HUES48 (cell line): ENCODE data around the gene CCL18.
"Not testable (repeated sequence)": the region's sequence is repeated elsewhere in the genome, so short reads cannot be mapped to it uniquely, and the experiment has no call there.

ENCODE experiments used
- H3K27ac ChIP-seq: one replicate; pipeline ENCODE4 v1.7.0; 2013; ENCODE audit warnings: low read depth, low read length, inconsistent platforms
- H3K27me3 ChIP-seq: 2 replicates; pipeline ENCODE4 v1.6.1; 2013; ENCODE audit warnings: mild to moderate bottlenecking, low read length; ENCODE audit not compliant: control insufficient read depth, insufficient read depth
- H3K36me3 ChIP-seq: 2 replicates; pipeline ENCODE4 v1.6.1; 2013; ENCODE audit warnings: low read length; ENCODE audit not compliant: control insufficient read depth, insufficient read depth
- H3K4me1 ChIP-seq: 2 replicates; pipeline ENCODE4 v1.6.1; 2013; ENCODE audit warnings: mild to moderate bottlenecking, low read length; ENCODE audit not compliant: control insufficient read depth, insufficient read depth
- H3K4me3 ChIP-seq: 2 replicates; pipeline ENCODE4 v1.5.1; 2013; ENCODE audit warnings: mild to moderate bottlenecking, low read depth, low read length
- H3K9ac ChIP-seq: 2 replicates; pipeline ENCODE4 v1.6.1; 2013; ENCODE audit warnings: mild to moderate bottlenecking, low read depth, low read length, moderate library complexity
- H3K9me3 ChIP-seq: 2 replicates; pipeline ENCODE4 v1.6.1; 2013; ENCODE audit warnings: low read length; ENCODE audit not compliant: control insufficient read depth, insufficient read depth

Gene CCL18, protein sequence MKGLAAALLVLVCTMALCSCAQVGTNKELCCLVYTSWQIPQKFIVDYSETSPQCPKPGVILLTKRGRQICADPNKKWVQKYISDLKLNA

DNA sequence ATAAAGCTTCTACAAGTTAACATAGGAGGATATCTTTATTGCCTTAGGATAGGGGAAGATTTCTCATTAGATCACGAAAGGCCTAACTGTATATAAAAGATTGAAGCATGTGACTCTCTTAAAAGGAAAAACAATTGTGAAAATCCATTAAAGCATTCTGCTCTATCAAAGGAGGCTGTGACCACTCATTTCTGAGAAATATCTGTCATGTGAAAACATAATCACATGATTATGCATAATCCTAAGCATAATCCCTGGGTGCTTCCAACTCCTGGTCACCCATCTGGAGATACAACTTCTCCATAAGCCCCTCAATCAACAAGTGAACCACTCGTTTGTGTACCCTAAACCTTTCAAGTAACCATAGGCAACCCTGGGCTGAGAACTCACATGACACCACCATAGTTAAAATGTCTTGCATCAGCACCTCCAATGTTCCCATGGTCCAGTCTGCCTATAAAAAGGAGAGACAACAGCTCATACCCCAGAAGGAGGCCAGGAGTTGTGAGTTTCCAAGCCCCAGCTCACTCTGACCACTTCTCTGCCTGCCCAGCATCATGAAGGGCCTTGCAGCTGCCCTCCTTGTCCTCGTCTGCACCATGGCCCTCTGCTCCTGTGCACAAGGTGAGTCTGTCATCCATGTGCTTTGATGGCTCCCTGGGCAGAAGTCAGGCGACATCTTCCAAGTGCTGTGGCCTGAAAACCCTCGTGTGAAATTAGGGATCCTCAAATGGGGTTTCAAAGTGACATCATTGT is at the start of gene CCL18:
CCL18 (plus strand) TSS at position 487 of the 756 bp plus-strand sequence; CDS start at position 558, 71 bp downstream.
- Histone ChIP-seq H3K27ac (no peak within 1 kb of the TSS), H3K27me3 (no peaks in the 10 kb centered on the region), H3K4me3 (no peak within 1 kb of the TSS), H3K9me3 (no peaks in the 10 kb centered on the region), H3K9ac (no peak within 1 kb of the TSS), H3K36me3 (no peaks in the 10 kb centered on the region), H3K4me1 (no peaks in the 10 kb centered on the region)

DNA sequence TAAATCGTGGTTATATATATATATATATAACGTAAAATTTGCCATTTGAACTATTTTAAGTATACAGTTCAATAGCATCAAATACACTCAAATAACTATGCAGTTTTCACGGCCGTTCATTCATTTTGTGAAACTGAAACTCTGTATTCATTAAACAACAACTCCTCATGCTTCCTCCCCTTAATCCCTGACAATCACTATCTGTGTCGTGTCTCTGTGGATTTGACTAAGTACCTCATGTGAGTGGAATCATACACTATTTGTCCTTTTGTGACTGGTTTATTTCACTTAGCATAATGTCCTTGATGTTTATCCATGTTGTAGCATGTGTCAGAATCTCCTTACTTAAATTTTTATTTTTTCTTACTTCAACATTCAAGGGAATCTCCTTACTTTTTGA is 49.1 kb upstream of the CCL18 start:
- peaks cover 8% of the 10 kb centered on the region; the same call in 1 of the 2 replicates for H3K9me3 ChIP-seq
- H3K36me3 ChIP-seq, result no peaks in the 10 kb centered on the region
- no peaks in the 10 kb centered on the region for H3K27me3 ChIP-seq
- no peak overlapping the region for H3K4me3 ChIP-seq
- H3K4me1 ChIP-seq, result no peaks in the 10 kb centered on the region
- no peak overlapping the region for H3K27ac ChIP-seq
- no peak overlapping the region for H3K9ac ChIP-seq

DNA sequence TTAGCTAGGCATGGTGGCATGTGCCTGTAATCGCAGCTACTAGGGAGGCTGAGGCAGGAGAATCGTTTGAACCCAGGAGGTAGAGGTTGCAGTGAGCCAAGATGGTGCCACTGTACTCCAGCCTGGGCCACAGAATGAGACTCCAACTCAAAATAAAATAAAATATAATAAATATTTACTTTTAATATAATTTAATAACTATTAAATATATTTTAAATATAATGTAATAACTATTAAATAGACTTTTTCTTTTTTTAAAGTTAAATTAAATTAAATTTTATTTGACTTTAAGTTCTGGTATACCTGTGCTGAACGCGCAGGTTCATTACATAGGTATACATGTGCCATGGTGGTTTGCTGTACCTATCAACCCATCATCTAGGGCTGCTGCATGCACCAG is 48.2 kb upstream of the CCL18 start:
- not testable (repeated sequence) for H3K9me3 ChIP-seq, H3K27me3 ChIP-seq, H3K4me1 ChIP-seq, H3K4me3 ChIP-seq, H3K36me3 ChIP-seq, H3K27ac ChIP-seq, H3K9ac ChIP-seq

DNA sequence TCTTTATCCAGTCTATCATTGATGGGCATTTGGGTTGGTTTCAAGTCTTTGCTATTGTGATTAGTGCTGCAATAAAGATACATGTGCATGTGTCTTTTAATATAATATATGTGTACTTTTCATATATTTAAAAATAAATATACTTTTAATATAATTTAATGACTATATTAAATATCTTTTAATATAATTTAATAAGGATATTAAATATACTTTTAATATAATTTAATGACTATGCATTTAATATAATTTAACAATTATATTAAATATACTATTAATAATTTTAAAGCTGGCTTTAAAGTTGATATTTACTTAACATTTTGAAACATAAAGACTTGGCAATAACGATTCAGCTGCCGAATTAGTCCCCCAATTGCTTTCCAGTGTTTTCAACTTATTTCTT is 47.5 kb upstream of the CCL18 start:
- Histone ChIP-seq H3K27me3 (no peaks in the 10 kb centered on the region), H3K36me3 (no peaks in the 10 kb centered on the region), H3K4me1 (no peaks in the 10 kb centered on the region), H3K27ac (no peak overlapping the region), H3K9me3 (peaks cover 8% of the 10 kb centered on the region; the same call in 1 of the 2 replicates), H3K9ac (no peak overlapping the region), H3K4me3 (no peak overlapping the region)

DNA sequence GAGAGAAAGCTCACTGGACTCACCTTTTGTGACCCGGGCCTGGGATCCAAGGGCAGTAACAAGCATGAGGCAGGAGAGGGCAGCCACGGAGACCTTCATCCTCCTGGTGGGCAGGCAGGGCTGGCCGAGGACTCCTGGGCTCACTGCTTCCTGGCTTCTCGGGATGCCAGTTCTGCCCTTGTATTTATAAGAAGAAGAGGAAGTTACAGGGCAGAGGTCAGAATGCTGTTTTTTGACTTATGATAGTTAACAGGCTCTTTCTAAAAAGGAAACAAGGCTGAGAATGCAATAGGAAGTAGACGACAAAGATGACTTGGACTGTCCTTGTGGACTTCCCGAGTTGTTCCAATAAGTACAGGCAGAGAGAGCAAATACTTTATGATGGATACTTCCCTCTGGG is 46.3 kb upstream of the CCL18 start, which contains the start of gene CCL23:
CCL23 (minus strand) TSS at position 174 of the 400 bp plus-strand sequence; CDS start at position 99, 75 bp downstream.
- Histone ChIP-seq H3K4me3 (no peak within 1 kb of the TSS), H3K36me3 (no peaks in the 10 kb centered on the region), H3K27ac (no peak within 1 kb of the TSS), H3K4me1 (no peaks in the 10 kb centered on the region), H3K9ac (no peak within 1 kb of the TSS), H3K9me3 (peaks cover 4% of the 10 kb centered on the region; the same call in 1 of the 2 replicates), H3K27me3 (no peaks in the 10 kb centered on the region)

DNA sequence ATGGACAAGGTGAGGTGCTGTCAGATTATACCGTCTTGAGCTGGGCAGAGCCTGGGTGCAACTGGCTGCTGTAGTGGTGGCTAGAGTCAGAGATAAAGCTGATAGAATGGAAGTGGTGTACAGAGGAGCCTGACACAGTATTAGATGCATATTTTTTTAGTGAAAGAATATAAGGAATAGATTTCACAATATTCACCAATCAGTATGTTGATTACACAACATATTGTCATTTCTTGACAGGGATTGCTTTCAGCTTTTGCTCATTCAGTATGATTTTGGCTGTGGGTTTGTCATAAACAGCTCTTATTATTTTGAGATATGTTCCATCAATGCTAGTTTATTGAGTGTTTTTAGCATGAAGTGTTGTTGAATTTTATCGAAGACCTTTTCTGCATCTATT is 44.6 kb upstream of the CCL18 start:
- no peak overlapping the region for H3K9ac ChIP-seq
- no peaks in the 10 kb centered on the region for H3K36me3 ChIP-seq
- no peak overlapping the region for H3K27ac ChIP-seq
- H3K27me3 ChIP-seq, result no peaks in the 10 kb centered on the region
- no peaks in the 10 kb centered on the region for H3K4me1 ChIP-seq
- H3K9me3 ChIP-seq, result peaks cover 2% of the 10 kb centered on the region; the same call in 1 of the 2 replicates
- H3K4me3 ChIP-seq, result no peak overlapping the region

DNA sequence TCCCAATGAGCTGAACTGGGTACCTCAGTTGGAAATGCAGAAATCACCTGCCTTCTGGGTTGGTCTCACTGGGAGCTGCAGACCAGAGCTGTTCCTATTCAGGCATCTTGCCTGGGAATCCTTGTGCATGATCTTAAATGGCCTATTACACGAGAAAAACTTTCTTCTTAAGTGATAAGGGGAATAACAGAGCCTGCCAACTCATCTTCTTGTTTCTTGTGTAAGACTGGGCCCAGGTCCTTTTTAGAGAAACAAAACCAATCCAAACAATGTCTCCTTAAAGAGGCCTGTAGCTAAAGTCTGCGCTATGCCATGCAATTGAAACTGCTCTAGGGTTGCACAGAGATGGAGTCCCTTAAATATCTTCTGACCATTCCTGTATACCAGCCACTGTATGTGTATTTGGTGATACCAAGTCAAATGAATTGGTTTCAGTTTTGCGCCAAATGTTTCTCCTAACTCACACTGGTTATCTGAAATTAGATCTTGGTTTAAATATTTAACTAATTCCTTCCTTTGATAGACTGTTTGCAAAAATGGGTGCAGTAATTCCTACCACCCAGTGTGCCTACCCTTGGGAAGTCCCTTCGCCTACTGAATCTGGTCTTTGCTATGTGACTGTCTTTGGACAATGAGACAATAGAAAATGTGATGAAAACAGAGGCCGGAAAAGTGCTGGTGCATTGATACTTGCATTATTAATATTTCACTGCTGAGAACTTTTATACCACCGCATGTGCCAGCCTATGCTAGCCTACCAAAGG is 39.8 kb upstream of the CCL18 start:
- H3K4me1 ChIP-seq, result no peaks in the 10 kb centered on the region
- H3K9ac ChIP-seq, result no peak overlapping the region
- no peaks in the 10 kb centered on the region for H3K27me3 ChIP-seq
- peaks cover 2% of the 10 kb centered on the region; the same call in 1 of the 2 replicates for H3K9me3 ChIP-seq
- no peak overlapping the region for H3K27ac ChIP-seq
- no peaks in the 10 kb centered on the region for H3K36me3 ChIP-seq
- no peak overlapping the region for H3K4me3 ChIP-seq

DNA sequence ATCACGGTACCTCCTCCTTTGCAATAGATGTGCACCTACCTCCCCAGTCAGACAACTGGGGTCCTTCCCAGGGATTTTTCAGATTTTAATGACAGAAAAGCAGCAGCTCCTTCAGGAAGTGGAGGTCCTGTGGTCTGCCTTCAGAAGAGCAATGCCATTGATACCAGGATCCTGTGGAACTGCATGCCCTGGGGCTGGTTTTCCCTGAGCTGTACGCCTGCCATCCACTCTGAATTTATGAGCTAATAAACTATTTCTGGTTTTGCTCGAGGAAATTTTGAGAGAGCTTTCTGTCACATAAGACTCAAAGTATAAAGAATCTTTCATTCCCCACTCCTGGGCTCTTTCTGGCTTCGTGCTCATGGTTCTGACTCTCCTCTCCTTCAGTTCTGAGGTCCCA is 36.3 kb upstream of the CCL18 start:
- Histone ChIP-seq H3K9ac (no peak overlapping the region), H3K4me1 (no peaks in the 10 kb centered on the region), H3K9me3 (peaks cover 2% of the 10 kb centered on the region; the same call in 1 of the 2 replicates), H3K4me3 (no peak overlapping the region), H3K27ac (no peak overlapping the region), H3K27me3 (no peaks in the 10 kb centered on the region), H3K36me3 (no peaks in the 10 kb centered on the region)

DNA sequence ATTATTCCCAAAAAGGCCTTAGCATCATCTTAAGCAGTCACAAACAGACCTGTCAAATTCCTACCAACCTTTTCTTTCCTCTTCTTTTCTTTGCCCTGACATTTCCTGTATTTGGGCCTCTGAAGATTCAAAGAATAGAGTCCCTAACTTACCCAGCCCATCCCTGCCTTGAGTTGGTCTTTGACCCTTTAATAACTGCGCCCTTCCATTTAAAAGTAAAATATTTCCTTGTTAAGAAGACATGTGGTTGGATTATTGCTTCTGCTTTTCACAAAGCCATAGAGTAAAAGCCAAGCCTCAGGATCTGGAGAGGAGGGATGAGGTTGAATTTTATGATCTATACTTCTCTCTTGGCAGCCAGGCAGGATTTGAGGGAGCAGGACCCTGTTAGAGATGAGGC is 33.1 kb upstream of the CCL18 start:
- Histone ChIP-seq H3K4me3 (no peak overlapping the region), H3K36me3 (no peaks in the 10 kb centered on the region)

DNA sequence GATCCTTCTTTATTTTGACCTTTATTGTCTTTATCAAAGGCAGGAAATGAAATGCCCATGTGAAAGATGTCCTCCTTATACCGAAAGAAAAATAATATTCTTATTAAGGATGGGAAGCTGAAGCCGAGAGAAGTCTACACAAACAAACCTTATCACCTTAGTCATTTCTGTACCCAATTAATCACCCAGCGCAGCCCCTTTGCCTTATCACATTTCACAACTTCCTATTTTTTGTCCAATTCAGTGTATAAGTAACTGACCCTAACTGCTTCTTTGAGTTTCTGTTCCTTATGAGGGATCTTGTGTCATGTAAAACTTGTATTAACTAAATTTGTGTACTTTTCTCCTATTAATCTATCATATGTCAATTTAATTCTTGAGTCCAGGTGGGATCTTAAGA is 29.9 kb upstream of the CCL18 start:
- H3K27ac ChIP-seq, result no peak overlapping the region
- no peak overlapping the region for H3K4me3 ChIP-seq
- H3K9me3 ChIP-seq, result no peaks in the 10 kb centered on the region
- H3K4me1 ChIP-seq, result no peaks in the 10 kb centered on the region
- H3K27me3 ChIP-seq, result no peaks in the 10 kb centered on the region
- no peaks in the 10 kb centered on the region for H3K36me3 ChIP-seq
- no peak overlapping the region for H3K9ac ChIP-seq

More for the DNA sequence above, 33.1 kb upstream of the CCL18 start:
- no peaks in the 10 kb centered on the region for H3K27me3 ChIP-seq
- no peak overlapping the region for H3K27ac ChIP-seq
- no peaks in the 10 kb centered on the region for H3K9me3 ChIP-seq
- H3K4me1 ChIP-seq, result no peaks in the 10 kb centered on the region
- H3K9ac ChIP-seq, result no peak overlapping the region

DNA sequence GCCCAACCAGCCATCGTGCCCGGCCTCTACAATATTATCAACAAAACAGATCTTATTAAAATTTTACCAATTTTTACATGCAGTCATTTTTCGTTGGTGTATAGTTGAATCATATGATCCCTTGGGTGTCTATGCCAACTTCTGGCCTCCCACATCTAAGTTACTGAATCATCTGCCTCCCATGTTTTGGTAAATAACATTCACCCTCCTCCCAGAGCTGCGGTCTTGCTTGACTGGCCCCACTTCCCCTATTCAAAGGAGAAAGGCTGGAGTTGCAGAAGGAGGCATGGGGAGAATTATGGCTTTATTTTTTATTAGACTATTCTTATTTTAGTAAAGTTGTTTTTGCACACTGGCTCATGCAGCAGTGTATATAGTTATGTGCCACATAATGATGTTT is 27.8 kb upstream of the CCL18 start:
- no peak overlapping the region for H3K4me3 ChIP-seq
- H3K27me3 ChIP-seq, result no peaks in the 10 kb centered on the region
- H3K36me3 ChIP-seq, result no peaks in the 10 kb centered on the region
- H3K27ac ChIP-seq, result no peak overlapping the region
- H3K9ac ChIP-seq, result no peak overlapping the region
- no peaks in the 10 kb centered on the region for H3K9me3 ChIP-seq
- H3K4me1 ChIP-seq, result no peaks in the 10 kb centered on the region
